CD4-positive, alpha-beta memory T cell (primary cell): Measurements from ENCODE around the gene SLC18A3. TPM values are rescaled to one million over a fixed set of nuclear protein-coding genes. Genes with fewer than 3 reads are reported as not detected.

Experiments used
- CTCF ChIA-PET: fragments of 350-600 bp; sonication (Branson Sonifier 250); formaldehyde crosslinking; loops from one replicate; lab custom pipeline; 2021; ENCODE audit warnings: inconsistent platforms; ENCODE audit not compliant: partially characterized antibody; lab: Charles Lee
- POLR2A ChIA-PET: fragments of 350-600 bp; sonication (Branson Sonifier 250); formaldehyde crosslinking; loops from one replicate; lab custom pipeline; 2021; ENCODE audit not compliant: partially characterized antibody; lab: Charles Lee
- DNase-seq, 5 donors: peaks; one replicate each; pipeline versions ENCODE4 v3.0.0 to v3.0.0-alpha.2; 2020 to 2022; ENCODE audit warnings: mixed read lengths in 1 of 5
- H3K27ac ChIP-seq: one replicate; pipeline ENCODE4 v1.7.0; 2013; ENCODE audit warnings: low read depth, low read length
- H3K27me3 ChIP-seq: 2 replicates; pipeline ENCODE4 v1.7.0; 2013; ENCODE audit warnings: mild to moderate bottlenecking, low read length, moderate library complexity; ENCODE audit not compliant: insufficient read depth
- H3K36me3 ChIP-seq: 2 replicates; pipeline ENCODE4 v1.7.0; 2013; ENCODE audit warnings: mild to moderate bottlenecking, low read length, moderate library complexity; ENCODE audit not compliant: insufficient read depth
- H3K4me1 ChIP-seq: 2 replicates; pipeline ENCODE4 v1.7.0; 2013; ENCODE audit warnings: mild to moderate bottlenecking, low read length, moderate library complexity; ENCODE audit not compliant: insufficient read depth
- H3K4me3 ChIP-seq, 2 donors: one replicate each; pipeline ENCODE4 v1.7.0; 2013; ENCODE audit warnings: low read length in 2 of 2, mild to moderate bottlenecking in 1 of 2
- H3K9me3 ChIP-seq, 2 donors: one replicate each; pipeline ENCODE4 v1.7.0; 2013; ENCODE audit warnings: low read length in 2 of 2, control low read depth in 1 of 2; ENCODE audit not compliant: control insufficient read depth in 1 of 2
- H3K27ac Mint-ChIP-seq, 7 donors: one replicate each; pipeline ENCODE4 v1.8.0; 2020 to 2021; ENCODE audit warnings: mixed read lengths in 7 of 7, mild to moderate bottlenecking in 6 of 7, inconsistent platforms in 3 of 7, moderate library complexity in 3 of 7
- H3K27me3 Mint-ChIP-seq, 2 donors: one replicate each; pipeline ENCODE4 v1.8.0; 2020 to 2021; ENCODE audit warnings: mixed read lengths in 2 of 2
- H3K36me3 Mint-ChIP-seq, 2 donors: one replicate each; pipeline ENCODE4 v1.8.0; 2020 to 2021; ENCODE audit warnings: mixed read lengths in 2 of 2, inconsistent platforms in 1 of 2, mild to moderate bottlenecking in 1 of 2
- H3K4me1 Mint-ChIP-seq, 4 donors: one replicate each; pipeline ENCODE4 v1.8.0; 2020 to 2021; ENCODE audit warnings: mixed read lengths in 4 of 4, mild to moderate bottlenecking in 1 of 4
- H3K4me3 Mint-ChIP-seq, 8 donors: one replicate each; pipeline ENCODE4 v1.8.0; 2020 to 2021; ENCODE audit warnings: mixed read lengths in 8 of 8, mild to moderate bottlenecking in 7 of 8, moderate library complexity in 6 of 8, inconsistent platforms in 3 of 8
- H3K9me3 Mint-ChIP-seq, 8 donors: one replicate each; pipeline ENCODE4 v1.8.0; 2020 to 2021; ENCODE audit warnings: mixed read lengths in 8 of 8, mild to moderate bottlenecking in 5 of 8, inconsistent platforms in 3 of 8, moderate library complexity in 1 of 8
- intact Hi-C: fragments of 100-400 bp; cut with micrococcal nuclease; formaldehyde crosslinking; loops from one replicate; pipeline ENCODE4 v1.15.1; 2023
- polyA plus RNA-seq, 2 donors: library from polyadenylated mRNA; unstranded; fragments of 300-500 nt; fragmentation: Illumina TruSeq; gene quantifications; one replicate each; pipeline ENCODE4 v1.2.3, GENCODE V29; 2021
- total RNA-seq, 2 experiments: library from RNA; stranded (reverse); gene quantifications; one replicate each; pipeline ENCODE4 v1.2.3, GENCODE V29; 2021

Gene SLC18A3
- total and polyA plus RNA-seq, 4 experiments from 2014 or later = not detected

DNA sequence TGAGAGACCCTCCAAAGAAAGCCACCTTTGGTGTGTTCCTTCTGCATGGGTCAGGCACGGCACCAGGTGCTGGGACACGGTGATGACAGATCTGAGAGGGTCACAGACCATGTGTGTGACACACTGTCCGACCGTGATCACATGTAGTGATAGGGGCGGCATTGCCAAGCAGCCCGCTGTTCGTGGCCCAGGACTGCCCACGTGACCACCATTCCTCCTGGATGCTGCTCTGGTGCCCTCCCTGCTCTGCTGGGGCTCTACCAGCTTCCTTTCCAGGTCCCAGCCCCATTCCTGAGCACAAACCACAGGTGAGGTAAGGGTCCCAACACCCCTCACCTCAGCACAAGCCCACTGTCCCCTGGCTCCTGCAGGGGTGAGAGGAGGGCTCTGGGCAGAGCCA lies 10.1 kb upstream of the SLC18A3 start:
- ChIA-PET POLR2A (no interaction called here), CTCF (no interaction called here)
- no peak overlapping the region for H3K27ac ChIP-seq
- H3K4me1 ChIP-seq = no peaks in the 10 kb centered on the region
- no peak overlapping the region for H3K4me3 Mint-ChIP-seq
- no peaks in the 10 kb centered on the region for H3K36me3 ChIP-seq
- H3K27me3 ChIP-seq = peaks cover 5% of the 10 kb centered on the region
- H3K27me3 Mint-ChIP-seq = peaks cover 16 to 42% of the 10 kb centered on the region in 2 donors
- intact Hi-C loops = no loop called here
- no peaks in the 10 kb centered on the region for H3K4me1 Mint-ChIP-seq
- no peaks in the 10 kb centered on the region for H3K9me3 ChIP-seq
- no peak overlapping the region for H3K27ac Mint-ChIP-seq
- peaks cover 0 to 3% (median under 1%) of the 10 kb centered on the region in 8 donors for H3K9me3 Mint-ChIP-seq
- H3K36me3 Mint-ChIP-seq = no peaks in the 10 kb centered on the region
- no peak overlapping the region for H3K4me3 ChIP-seq
- DNase-seq = no peak

DNA sequence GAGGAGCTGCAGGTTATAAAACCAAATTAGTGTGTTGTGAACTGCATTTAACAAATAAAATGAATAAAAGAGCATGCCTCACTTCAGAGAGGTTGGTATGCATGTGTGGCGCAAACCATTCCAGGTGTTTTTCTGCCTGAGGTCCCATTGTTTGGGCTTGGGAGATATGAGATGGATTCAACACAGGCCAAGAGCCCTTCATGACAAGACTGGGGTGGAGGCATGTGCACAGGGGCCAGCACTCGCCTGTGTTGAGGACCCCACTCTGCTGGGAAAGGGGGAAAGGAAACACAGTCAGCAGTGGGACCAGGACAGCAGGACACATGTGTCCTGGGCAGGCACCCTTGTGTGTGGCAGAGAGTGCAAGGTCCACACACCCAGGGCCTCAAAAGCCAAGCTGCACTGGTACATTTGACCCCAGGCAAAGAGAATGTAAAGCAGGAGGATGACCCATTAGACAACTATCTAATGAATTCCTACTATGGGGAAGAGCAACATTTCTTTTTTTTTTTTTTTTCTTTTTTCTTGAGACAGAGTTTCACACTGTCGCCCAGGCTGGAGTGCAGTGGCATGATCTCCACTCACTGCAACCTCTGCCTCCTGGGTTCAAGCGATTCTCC lies 9.2 kb upstream of the SLC18A3 start:
- Histone ChIP-seq H3K36me3 (no peaks in the 10 kb centered on the region), H3K9me3 (no peaks in the 10 kb centered on the region), H3K27me3 (peaks cover 5% of the 10 kb centered on the region), H3K4me1 (no peaks in the 10 kb centered on the region), H3K27ac (no peak overlapping the region), H3K4me3 (no peak overlapping the region)
- Mint-ChIP-seq H3K27ac (no peak overlapping the region), H3K4me1 (peaks cover 0 to 2% (median 0%) of the 10 kb centered on the region in 4 donors), H3K36me3 (no peaks in the 10 kb centered on the region), H3K27me3 (peaks cover 19 to 46% of the 10 kb centered on the region in 2 donors), H3K4me3 (no peak overlapping the region), H3K9me3 (peaks cover 0 to 7% (median 3%) of the 10 kb centered on the region in 8 donors)
- ChIA-PET CTCF (no interaction called here), POLR2A (no interaction called here)
- intact Hi-C loops = no loop called here
- no peak for DNase-seq

DNA sequence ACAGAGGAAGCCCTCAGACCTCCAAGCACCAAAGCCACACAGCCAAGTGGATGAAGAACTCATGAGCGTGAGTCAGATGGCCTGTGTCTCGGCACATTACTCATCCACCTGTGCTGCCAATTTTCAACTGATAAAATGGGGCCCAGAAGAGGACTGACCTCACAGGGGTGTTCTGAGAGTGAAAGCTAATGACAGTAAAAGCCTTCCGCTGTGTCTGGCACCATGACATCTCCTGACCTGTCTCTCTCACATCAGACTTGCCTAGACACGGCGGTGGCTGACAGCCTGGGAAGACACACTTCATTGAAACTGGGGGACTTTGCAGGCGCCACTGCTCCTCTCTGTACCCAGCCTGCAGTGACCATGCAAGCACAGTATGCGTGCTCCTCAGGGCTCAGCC lies 8.3 kb upstream of the SLC18A3 start:
- intact Hi-C loops = no loop called here
- peaks cover 5% of the 10 kb centered on the region for H3K27me3 ChIP-seq
- Mint-ChIP-seq H3K36me3 (no peaks in the 10 kb centered on the region), H3K27me3 (peaks cover 20 to 53% of the 10 kb centered on the region in 2 donors), H3K4me1 (peaks cover 0 to 3% (median 2%) of the 10 kb centered on the region in 4 donors), H3K4me3 (no peak overlapping the region), H3K27ac (no peak overlapping the region), H3K9me3 (peaks cover 0 to 10% (median 4%) of the 10 kb centered on the region in 8 donors)
- no peak overlapping the region for H3K27ac ChIP-seq
- ChIA-PET POLR2A (no interaction called here), CTCF (no interaction called here)
- H3K9me3 ChIP-seq = no peaks in the 10 kb centered on the region
- H3K36me3 ChIP-seq = no peaks in the 10 kb centered on the region
- no peaks in the 10 kb centered on the region for H3K4me1 ChIP-seq
- no peak for DNase-seq
- no peak overlapping the region for H3K4me3 ChIP-seq

DNA sequence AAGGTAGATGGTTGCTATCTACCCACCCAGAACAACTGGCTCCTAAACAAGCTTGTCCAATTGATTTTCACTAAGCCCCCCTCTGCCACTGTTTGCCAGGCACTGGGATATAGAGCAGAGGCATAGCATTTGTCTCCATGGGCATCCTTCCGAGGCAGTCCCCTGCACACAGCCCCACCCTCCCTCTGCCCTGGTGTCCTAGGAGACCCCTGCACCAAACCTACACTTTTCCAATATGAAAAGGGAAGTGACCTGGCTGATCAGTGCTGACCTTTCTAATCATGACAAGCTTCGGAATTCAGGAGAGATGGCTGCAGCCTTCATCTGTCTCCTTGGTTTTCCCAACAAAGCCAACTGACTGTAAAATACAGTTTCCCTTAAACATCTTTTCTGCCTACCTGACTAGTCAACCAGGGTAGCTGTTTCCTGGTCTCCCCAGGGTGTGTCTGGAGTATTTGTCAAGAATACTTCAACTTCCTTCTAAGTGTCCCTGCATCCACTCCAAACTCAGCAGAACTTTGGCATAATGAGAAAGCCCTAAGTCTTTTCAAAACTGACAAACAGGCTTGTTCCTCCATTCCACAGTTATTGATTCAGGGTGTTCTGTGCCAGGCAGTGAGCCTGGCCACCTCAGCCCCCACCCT lies 7.6 kb upstream of the SLC18A3 start:
- H3K9me3 ChIP-seq = no peaks in the 10 kb centered on the region
- POLR2A ChIA-PET = no interaction called here
- Mint-ChIP-seq H3K36me3 (no peaks in the 10 kb centered on the region), H3K27ac (no peak overlapping the region), H3K4me3 (no peak overlapping the region), H3K9me3 (peaks cover 0 to 11% (median 4%) of the 10 kb centered on the region in 8 donors), H3K27me3 (peaks cover 22 to 57% of the 10 kb centered on the region in 2 donors), H3K4me1 (peaks cover 0 to 4% (median 2%) of the 10 kb centered on the region in 4 donors)
- no peak overlapping the region for H3K4me3 ChIP-seq
- no peaks in the 10 kb centered on the region for H3K36me3 ChIP-seq
- no peak overlapping the region for H3K27ac ChIP-seq
- CTCF ChIA-PET = interaction anchor here (1.1 kb wide), 1 partner anchor 10 kb away, joined by 4 read pairs; no protein-coding TSS in a partner anchor
- peaks cover 8% of the 10 kb centered on the region for H3K27me3 ChIP-seq
- intact Hi-C loops = no loop called here
- H3K4me1 ChIP-seq = no peaks in the 10 kb centered on the region
- DNase-seq = no peak

DNA sequence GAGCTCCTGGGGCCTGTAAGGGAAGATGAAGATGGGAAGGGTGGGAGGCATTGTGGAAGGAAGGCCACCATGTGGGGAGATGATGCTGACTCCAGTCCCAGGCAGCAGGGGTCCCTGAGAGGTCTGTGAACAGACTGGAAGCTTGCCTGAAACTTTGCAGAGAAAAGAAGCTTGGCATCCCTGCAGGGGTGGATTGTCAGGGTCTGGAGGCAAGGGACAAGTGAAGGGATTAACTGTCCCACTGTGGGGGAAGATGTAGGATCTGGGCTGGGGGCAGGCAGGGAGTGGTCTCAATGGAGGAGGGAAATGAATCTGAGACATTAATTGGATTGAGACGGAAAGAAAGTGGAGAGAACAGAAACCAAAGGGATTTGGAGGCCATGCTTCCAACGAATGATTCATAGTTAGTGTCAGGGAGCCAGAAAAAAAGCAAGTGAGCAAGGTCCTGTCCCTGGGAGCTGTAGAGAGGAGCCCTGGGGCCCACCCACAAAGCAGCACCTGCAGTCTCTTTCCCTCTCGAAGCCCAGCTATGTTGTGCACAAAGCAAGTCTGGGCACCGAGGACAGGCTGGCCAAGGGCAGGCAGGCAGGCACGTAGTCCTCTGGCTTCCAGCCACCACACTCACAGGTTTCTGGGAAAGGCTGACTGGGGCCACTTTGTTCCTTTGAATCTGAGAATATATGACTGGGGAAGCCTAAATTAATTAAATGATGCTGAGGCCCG lies 4.7 kb upstream of the SLC18A3 start:
- H3K9me3 Mint-ChIP-seq = peaks cover 0 to 12% (median 6%) of the 10 kb centered on the region in 8 donors
- H3K27ac ChIP-seq = no peak overlapping the region
- H3K27ac Mint-ChIP-seq = no peak overlapping the region
- ChIA-PET POLR2A (no interaction called here), CTCF (interaction anchor here (1.5 to 1.6 kb wide), 2 partner anchors 10 to 12 kb away, joined by 5 read pairs; no protein-coding TSS in a partner anchor)
- H3K36me3 Mint-ChIP-seq = no peaks in the 10 kb centered on the region
- H3K27me3 Mint-ChIP-seq = peaks cover 33 to 57% of the 10 kb centered on the region in 2 donors
- H3K4me1 Mint-ChIP-seq = peaks cover 2 to 13% (median 4%) of the 10 kb centered on the region in 4 donors
- H3K4me3 Mint-ChIP-seq = no peak overlapping the region
- H3K4me3 ChIP-seq = no peak overlapping the region
- no peaks in the 10 kb centered on the region for H3K4me1 ChIP-seq
- H3K27me3 ChIP-seq = peaks cover 20% of the 10 kb centered on the region
- H3K36me3 ChIP-seq = no peaks in the 10 kb centered on the region
- intact Hi-C loops = no loop called here
- no peaks in the 10 kb centered on the region for H3K9me3 ChIP-seq
- no peak for DNase-seq

DNA sequence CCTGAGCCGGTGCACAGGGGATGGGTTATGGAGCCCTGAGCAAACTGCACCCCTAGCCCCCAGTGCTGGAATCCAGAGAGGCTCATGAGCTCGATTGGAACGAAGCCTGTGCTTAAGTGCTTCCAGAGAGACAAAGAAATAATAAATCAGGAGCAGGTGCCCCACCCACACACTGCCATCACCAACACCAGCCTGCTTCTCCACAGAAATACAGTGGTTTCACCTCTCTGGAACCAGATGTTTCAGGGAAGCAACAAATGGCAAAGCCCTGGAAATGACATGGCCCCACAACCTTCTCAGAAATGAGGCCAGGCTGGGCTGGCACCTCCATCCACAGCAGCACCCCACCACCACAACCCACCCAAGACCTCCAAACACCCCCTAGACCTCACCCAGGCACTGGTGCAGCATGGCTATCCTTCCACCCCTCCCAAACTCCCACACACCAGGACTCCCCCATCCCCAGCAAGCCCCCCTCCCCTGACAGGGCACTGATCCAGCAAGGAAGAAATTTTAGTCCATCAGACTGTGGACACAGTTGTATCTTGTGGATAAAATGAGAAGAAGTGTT lies 4.1 kb upstream of the SLC18A3 start:
- H3K27me3 Mint-ChIP-seq = peaks cover 34 to 51% of the 10 kb centered on the region in 2 donors
- H3K4me3 Mint-ChIP-seq = no peak overlapping the region
- Histone ChIP-seq H3K4me3 (no peak overlapping the region), H3K27ac (no peak overlapping the region), H3K27me3 (peaks cover 20% of the 10 kb centered on the region), H3K9me3 (no peaks in the 10 kb centered on the region), H3K4me1 (no peaks in the 10 kb centered on the region), H3K36me3 (no peaks in the 10 kb centered on the region)
- POLR2A ChIA-PET = no interaction called here
- no peak for DNase-seq
- peaks cover 0 to 12% (median 7%) of the 10 kb centered on the region in 8 donors for H3K9me3 Mint-ChIP-seq
- no peaks in the 10 kb centered on the region for H3K36me3 Mint-ChIP-seq
- H3K27ac Mint-ChIP-seq = no peak overlapping the region
- H3K4me1 Mint-ChIP-seq = peaks cover 2 to 13% (median 4%) of the 10 kb centered on the region in 4 donors
- intact Hi-C loops = no loop called here
- CTCF ChIA-PET = interaction anchor here (1.2 kb wide), 2 partner anchors 13 to 200 kb away, joined by 3 read pairs; no protein-coding TSS in a partner anchor
